GM13976 (cell line): ENCODE results near the gene NTM.

Experiments
- DNase-seq: peaks from one replicate; pipeline ENCODE4 v3.0.0; 2012; ENCODE audit warnings: low spot score
- in situ Hi-C: fragments of 300-500 bp; cut with MboI; formaldehyde crosslinking; loops from one replicate; pipeline ENCODE4 v1.12.0; 2022; ENCODE audit warnings: low sequenced_read_pairs, mixed read lengths, inconsistent platforms; ENCODE audit not compliant: unreplicated experiment
- TF ChIP-seq, protein P1 (sequence below): IDR thresholded peaks from 2 replicates; pipeline ENCODE4 v1.5.1; 2012; ENCODE audit warnings: borderline replicate concordance, mild to moderate bottlenecking; ENCODE audit not compliant: insufficient read depth; ENCODE audit errors: extremely low read depth, missing control alignments, control extremely low read depth

Gene NTM

DNA sequence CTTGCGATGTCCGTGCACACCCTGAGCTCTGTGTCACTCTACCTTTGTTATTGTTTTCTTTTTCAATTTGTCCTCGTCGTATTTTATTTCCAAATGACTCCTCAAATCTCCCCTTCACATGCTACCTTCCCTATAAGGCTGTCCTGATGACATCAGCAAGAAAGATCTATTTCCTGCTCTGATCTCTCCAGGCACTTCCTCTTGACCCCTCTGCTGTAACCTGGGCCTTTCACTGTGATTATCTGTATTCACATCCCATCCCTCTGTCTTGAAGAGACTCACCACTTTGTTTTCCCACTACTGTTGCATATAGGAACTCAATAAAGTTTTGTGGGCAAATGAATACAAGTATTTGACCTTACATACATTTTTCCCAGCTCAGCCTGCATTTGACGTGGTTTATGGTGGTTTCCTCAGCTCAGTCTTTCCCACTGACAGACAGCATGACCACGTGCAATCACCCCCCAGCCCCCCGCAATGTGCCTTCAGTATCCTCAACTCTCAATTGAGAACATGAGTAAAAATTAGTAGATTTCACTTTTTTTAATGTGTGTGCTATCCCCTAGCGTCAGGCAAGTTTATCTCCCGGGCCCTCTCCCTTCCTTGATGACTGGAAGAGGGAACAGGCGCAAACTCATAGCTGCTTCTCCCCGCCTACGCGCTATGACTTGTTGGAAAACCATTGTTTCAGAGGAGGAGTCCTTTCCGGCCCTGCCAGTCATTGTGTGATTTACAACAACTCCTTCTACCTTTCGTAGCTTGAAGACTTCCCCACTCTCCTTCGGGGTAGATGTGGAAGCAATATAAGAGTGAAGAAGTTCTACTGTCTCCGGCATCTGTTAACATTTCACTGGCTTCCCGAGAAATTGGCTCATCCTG, 498.5 kb downstream of the NTM start:
- in situ Hi-C loops, result loop anchor here (25.0 kb wide), 1 partner anchor 168 kb away; no protein-coding TSS in a partner anchor
- DNase-seq, result no peak
- TF ChIP-seq, protein P1, sequence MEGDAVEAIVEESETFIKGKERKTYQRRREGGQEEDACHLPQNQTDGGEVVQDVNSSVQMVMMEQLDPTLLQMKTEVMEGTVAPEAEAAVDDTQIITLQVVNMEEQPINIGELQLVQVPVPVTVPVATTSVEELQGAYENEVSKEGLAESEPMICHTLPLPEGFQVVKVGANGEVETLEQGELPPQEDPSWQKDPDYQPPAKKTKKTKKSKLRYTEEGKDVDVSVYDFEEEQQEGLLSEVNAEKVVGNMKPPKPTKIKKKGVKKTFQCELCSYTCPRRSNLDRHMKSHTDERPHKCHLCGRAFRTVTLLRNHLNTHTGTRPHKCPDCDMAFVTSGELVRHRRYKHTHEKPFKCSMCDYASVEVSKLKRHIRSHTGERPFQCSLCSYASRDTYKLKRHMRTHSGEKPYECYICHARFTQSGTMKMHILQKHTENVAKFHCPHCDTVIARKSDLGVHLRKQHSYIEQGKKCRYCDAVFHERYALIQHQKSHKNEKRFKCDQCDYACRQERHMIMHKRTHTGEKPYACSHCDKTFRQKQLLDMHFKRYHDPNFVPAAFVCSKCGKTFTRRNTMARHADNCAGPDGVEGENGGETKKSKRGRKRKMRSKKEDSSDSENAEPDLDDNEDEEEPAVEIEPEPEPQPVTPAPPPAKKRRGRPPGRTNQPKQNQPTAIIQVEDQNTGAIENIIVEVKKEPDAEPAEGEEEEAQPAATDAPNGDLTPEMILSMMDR, result no peak

DNA sequence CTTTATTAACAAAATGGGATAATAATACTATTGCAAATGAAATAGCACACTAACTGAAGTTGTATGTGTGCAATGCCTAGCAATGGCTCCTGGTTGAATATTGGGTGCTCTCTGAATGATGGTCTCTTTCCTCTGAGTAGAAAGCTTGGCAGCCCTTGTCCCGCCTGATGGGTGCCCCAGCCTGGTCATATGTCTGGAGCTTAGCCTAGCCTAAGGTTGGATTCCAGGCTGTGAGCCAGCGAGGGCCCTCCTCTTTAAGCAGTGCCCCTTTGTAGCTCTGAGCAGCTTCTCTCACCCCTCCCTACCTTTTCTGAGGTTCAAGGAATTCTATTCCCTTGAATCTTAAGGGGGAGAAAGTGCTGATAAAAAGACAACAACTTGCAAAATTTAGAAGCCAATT, 499.9 kb downstream of the NTM start:
- DNase-seq, result no peak
- TF ChIP-seq, protein P1, result no peak
- in situ Hi-C loops, result loop anchor here (25.0 kb wide), 1 partner anchor 167 kb away; no protein-coding TSS in a partner anchor

DNA sequence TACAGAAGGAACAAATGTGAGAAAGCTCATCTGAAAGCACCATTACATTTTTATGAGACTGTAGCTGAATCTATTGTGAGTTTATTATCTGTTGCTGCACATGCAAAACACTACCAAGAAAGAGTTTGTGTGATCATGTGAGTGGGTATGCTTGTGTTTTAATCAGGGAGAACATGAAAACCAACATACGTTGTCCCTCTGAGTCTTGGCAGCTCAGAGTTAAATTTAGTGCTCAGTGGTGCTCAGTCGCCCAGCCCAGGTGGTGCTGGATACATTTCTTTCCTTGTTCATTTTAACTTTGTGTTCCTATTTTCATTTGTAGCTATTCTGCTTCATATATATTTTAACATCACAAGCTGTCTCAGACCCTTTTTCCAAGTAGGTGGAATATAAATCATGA, 500.6 kb downstream of the NTM start:
- in situ Hi-C loops, result loop anchor here (25.0 kb wide), 1 partner anchor 166 kb away; no protein-coding TSS in a partner anchor
- DNase-seq, result no peak
- TF ChIP-seq, protein P1, result no peak

DNA sequence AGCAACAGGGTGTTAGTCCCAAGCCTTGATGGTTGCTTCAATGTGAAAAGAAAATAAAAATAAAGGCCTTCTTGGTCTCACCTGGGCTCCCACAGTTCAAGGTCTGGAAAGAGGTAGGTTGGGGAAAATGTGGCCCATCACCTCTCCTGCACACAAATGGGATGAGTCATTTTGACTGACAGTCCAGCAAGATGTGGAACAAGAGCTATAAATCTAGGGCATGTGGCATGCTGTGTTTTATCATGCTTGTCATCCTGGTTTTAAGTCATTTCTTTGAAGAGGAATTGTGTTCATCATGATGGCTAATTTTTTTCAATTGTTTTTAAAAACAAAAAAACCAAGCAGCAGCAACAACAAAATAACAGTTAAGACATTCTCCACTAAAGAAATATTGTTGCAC, 503.7 kb downstream of the NTM start:
- in situ Hi-C loops, result loop anchor here (25.0 kb wide), 1 partner anchor 163 kb away; no protein-coding TSS in a partner anchor
- DNase-seq, result no peak
- TF ChIP-seq, protein P1, result no peak

- in situ Hi-C loops, result no loop called here
- TF ChIP-seq, protein P1, result no peak
- DNase-seq, result no peak
Observed at GRCh38 chr11:131875611-131876010, 505.2 kb downstream of the NTM start.

DNA sequence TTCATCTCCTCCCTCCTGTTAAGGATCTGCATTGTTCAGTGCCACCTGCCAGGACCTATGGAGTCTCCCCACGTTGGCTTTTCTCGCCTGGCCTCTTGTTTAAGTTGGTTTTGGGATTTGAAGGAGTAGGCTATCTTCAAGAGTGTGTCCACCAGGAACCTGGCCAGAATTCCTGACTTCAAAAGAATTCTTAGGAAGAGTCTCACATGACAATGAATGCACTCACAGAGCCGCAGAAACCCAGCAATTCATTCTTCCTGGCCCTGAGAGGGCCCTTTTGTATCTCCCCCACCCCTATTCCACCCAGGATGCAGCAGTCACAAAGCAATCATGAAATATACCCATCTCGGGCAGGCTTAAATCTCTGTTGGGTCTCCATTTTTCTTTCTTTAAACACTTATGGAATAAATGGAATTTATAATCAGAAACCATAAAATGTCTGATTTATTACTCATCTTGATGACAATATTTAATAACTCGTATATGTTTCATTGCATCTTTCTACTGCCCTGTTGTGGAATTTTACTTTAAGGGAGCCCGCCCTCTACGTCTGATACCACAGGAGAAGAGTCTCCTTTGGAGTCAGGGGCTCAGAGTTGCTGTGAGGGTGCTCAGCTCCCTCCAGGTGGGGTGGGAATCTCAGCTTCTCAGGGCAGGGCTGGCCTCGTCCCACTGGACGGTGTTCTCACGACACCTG, 507.0 kb downstream of the NTM start:
- TF ChIP-seq, protein P1, result no peak
- in situ Hi-C loops, result no loop called here
- DNase-seq, result no peak
